Uterus (tissue), 2 donors: Measurements from ENCODE around the gene ST7.

ENCODE experiments used
- CTCF ChIP-seq, 4 experiments: fragments of 200-600 bp in 2 of 4; fragments of 450-650 bp in 2 of 4; sonication (generic) in 2 of 4; IDR thresholded peaks; one replicate each; pipeline ENCODE4 v1.5.1; 2016 to 2019; ENCODE audit warnings: antibody characterized with exemption in 4 of 4, mild to moderate bottlenecking in 2 of 4, moderate library complexity in 1 of 4
- POLR2A ChIP-seq, 2 donors: fragments of 450-650 bp; IDR thresholded peaks; one replicate each; pipeline ENCODE4 v1.6.1; 2016; ENCODE audit warnings: antibody characterized with exemption in 2 of 2, mild to moderate bottlenecking in 1 of 2, moderate library complexity in 1 of 2

GRCh38 chr7:117092785-117093184 lies 139.5 kb downstream of the ST7 start:
- no peak for TF ChIP-seq CTCF (IDR thresholded peaks at IDR 0.05)
- TF ChIP-seq POLR2A (IDR thresholded peaks at IDR 0.05) = no peak
